ENCODE data around the gene RASGRP2. TPM values are rescaled to one million over a fixed set of nuclear protein-coding genes. Genes with fewer than 3 reads are reported as not detected.
A peak's percentile ranks its signal among the peaks of the same experiment; 100 is the strongest.

Gene RASGRP2
- total and polyA plus RNA-seq, 2 of the 8 experiments (the other 6 are each of a cell fraction or from before 2014, with no cell fraction given), result 40.6 to 45.7 TPM

DNA sequence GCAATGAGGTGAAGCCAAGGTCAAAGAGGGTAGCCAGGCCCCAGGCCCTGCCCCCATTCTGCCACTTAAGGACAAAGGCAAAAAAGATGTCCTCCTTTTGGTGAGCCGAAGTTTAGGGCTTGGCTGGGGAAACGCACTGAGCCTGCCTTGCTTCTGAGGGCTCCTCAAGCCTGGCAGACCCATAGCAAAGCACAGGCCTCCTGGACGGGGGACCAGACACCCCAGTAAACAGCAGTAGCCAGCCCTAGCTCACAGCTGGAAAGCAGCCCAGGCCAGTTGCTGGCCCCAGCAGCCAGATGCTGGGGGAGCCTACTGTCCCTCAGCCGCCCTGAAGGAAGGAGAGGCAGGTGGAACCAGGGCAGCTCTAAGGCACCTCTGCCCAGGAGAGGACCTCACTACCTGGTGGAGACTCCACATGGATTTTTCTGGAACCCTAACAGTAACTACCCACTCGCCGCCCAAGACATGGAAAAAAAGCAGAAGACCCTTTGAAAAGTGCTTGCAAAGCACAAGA lies 19.6 kb upstream of the RASGRP2 start:
- peak overlapping the region; percentile 27 for H3K56ac ChIP-seq (replicated peaks; ENCODE audit: insufficient read length, low read depth, low read length)
- no peak overlapping the region; the same call in 1 of the 2 replicates for H2BK15ac ChIP-seq (ENCODE audit: low read length)
- FAIRE-seq, result no peak
- peaks cover 15 to 21% of the 10 kb centered on the region in 2 experiments for H4K20me1 ChIP-seq (replicated peaks in 1 of 2; ENCODE audit: control insufficient read depth in 1 of 2, insufficient read depth in 2 of 2, low read length in 2 of 2)
- peaks cover 3% of the 10 kb centered on the region for H3K79me1 ChIP-seq (ENCODE audit: low read depth, low read length)
- TF ChIP-seq POLR2A (IDR thresholded peaks at IDR 0.05; ENCODE audit: control extremely low read depth in 1 of 2, low read depth in 2 of 2, low read length in 2 of 2), result peak in 1 of 2 experiments; percentile 41; a peak in 1 of 3 replicates
- TF ChIP-seq TAF7 (optimal IDR thresholded peaks at IDR 0.05; ENCODE audit: borderline replicate concordance, low read depth, low read length), result no peak
- no peak for TF ChIP-seq PHF8 (conservative IDR thresholded peaks at IDR 0.05; ENCODE audit: low read depth, low read length)
- no peak for TF ChIP-seq YY1 (IDR thresholded peaks at IDR 0.05; ENCODE audit: low read depth, low read length)
- TF ChIP-seq POLR2AphosphoS5 (IDR thresholded peaks at IDR 0.05; ENCODE audit: low read depth, low read length), result peak; percentile 71
- H4K5ac ChIP-seq (ENCODE audit: insufficient read length, low read depth, low read length), result peak overlapping the region; percentile 61
- no peaks in the 10 kb centered on the region for H3K27me3 ChIP-seq (replicated peaks in 1 of 4; ENCODE audit: control insufficient read depth in 3 of 4, extremely low read depth in 1 of 4, insufficient read depth in 3 of 4, low read length in 3 of 4)
- H3K27ac ChIP-seq (ENCODE audit: low read depth, low read length), result peak overlapping the region; percentile 86
- H2AFZ ChIP-seq (ENCODE audit: low read length), result no peak overlapping the region
- no peak for DNase-seq (ENCODE audit: low read depth in 1 of 2, low spot score in 2 of 2)
- no peaks in the 10 kb centered on the region for H3K23me2 ChIP-seq (ENCODE audit: low read depth, low read length)
- H2AK5ac ChIP-seq (ENCODE audit: low read depth, low read length), result no peak overlapping the region
- peaks cover 26 to 76% (median 64%) of the 10 kb centered on the region in 4 experiments for H3K4me1 ChIP-seq (replicated peaks in 1 of 4; ENCODE audit: control insufficient read depth in 3 of 4, insufficient read depth in 4 of 4, low read length in 3 of 4)
- peak overlapping the region; percentile 100 for H2BK5ac ChIP-seq (ENCODE audit: low read depth, low read length)
- H3K79me2 ChIP-seq (ENCODE audit: control insufficient read depth in 1 of 2, insufficient read depth in 2 of 2, low read length in 2 of 2), result peaks cover 0 to 13% of the 10 kb centered on the region in 2 experiments; a peak in 1 of 4 replicates
- no peak overlapping the region for H3K14ac ChIP-seq (ENCODE audit: insufficient read length)
- H3K4me3 ChIP-seq (ENCODE audit: extremely low read depth in 1 of 4, insufficient read depth in 2 of 4, low read depth in 3 of 4, low read length in 4 of 4), result peak overlapping the region in 3 of 4 experiments; percentile 5 to 36 (median 14); a peak in 4 of 8 replicates
- H3K36me3 ChIP-seq (ENCODE audit: control insufficient read depth in 2 of 4, insufficient read depth in 4 of 4, low read length in 3 of 4), result peaks cover 26 to 51% (median 39%) of the 10 kb centered on the region in 4 experiments
- H3K18ac ChIP-seq (ENCODE audit: extremely low read depth, low read length), result peak overlapping the region; percentile 92
- ChIA-PET POLR2A (ENCODE audit: partially characterized antibody) (interaction anchor here (1.1 to 42.9 kb wide), 12 partner anchors 2 to 373 kb away, joined by 3 to 1087 read pairs (median 4); partner anchors contain the start of genes FAU, MRPL49, PYGM and RASGRP2), CTCF (ENCODE audit: partially characterized antibody) (interaction anchor here (0.7 to 23.6 kb wide), 6 partner anchors 11 to 112 kb away, joined by 3 to 376 read pairs (median 4); partner anchors contain the start of gene RASGRP2)
- peak overlapping the region; percentile 56 to 70 for H3K4me2 ChIP-seq (ENCODE audit: insufficient read depth in 1 of 2, low read depth in 2 of 2, low read length in 2 of 2)
- no peak overlapping the region for H3K23ac ChIP-seq (ENCODE audit: insufficient read length)
- peak overlapping the region; percentile 67 for H4K91ac ChIP-seq (replicated peaks; ENCODE audit: insufficient read length, low read length)
- no peak overlapping the region for H3K4ac ChIP-seq (replicated peaks; ENCODE audit: insufficient read length, low read depth, low read length)
- H4K8ac ChIP-seq (ENCODE audit: extremely low read depth, insufficient read depth, low read length), result no peak overlapping the region
- peak overlapping the region in 2 of 4 experiments; percentile 15 to 51; a peak in 4 of 7 replicates for H3K9ac ChIP-seq (replicated peaks in 1 of 4; ENCODE audit: extremely low read depth in 1 of 4, low read depth in 3 of 4, low read length in 3 of 4)
- 65% methylated on average over 6 of the region's 6 CpGs; no CpG with 5 or more reads in 1 of the 2 experiments for WGBS, 2 experiments (ENCODE audit: extremely low coverage in 1 of 2, insufficient coverage in 1 of 2, insufficient read length in 1 of 2, insufficient replicate concordance in 2 of 2, low coverage in 1 of 2, low lambda C conversion rate in 2 of 2, missing lambda C conversion rate in 1 of 2)
- H2BK20ac ChIP-seq (ENCODE audit: low read length), result peak overlapping the region; percentile 75; the same call in 1 of the 2 replicates
- peak overlapping the region; percentile 62 for H2BK120ac ChIP-seq (replicated peaks; ENCODE audit: low read depth, low read length)
- no peaks in the 10 kb centered on the region for H3K9me3 ChIP-seq (ENCODE audit: insufficient read depth in 2 of 2, low read depth in 1 of 2, low read length in 1 of 2)
- peak overlapping the region; percentile 72 for H2BK12ac ChIP-seq (ENCODE audit: low read depth, low read length)
